IPS-20b (cell line): ENCODE measurements around the gene SPDYE3.

ENCODE experiments used
- H3K27ac ChIP-seq: one replicate; pipeline ENCODE4 v1.5.1; 2013; ENCODE audit warnings: low read length
- H3K27me3 ChIP-seq: 2 replicates; pipeline ENCODE4 v1.6.1; 2013; ENCODE audit warnings: mild to moderate bottlenecking, low read length, inconsistent platforms; ENCODE audit not compliant: insufficient read depth
- H3K36me3 ChIP-seq: 2 replicates; pipeline ENCODE4 v1.6.1; 2013; ENCODE audit warnings: low read depth, mild to moderate bottlenecking, inconsistent platforms, low read length, moderate library complexity; ENCODE audit not compliant: insufficient read depth
- H3K4me1 ChIP-seq: 2 replicates; pipeline ENCODE4 v1.6.1; 2013; ENCODE audit warnings: mild to moderate bottlenecking, control low read depth, inconsistent platforms, low read length, moderate library complexity; ENCODE audit not compliant: insufficient read depth
- H3K4me3 ChIP-seq: 2 replicates; pipeline ENCODE4 v1.5.1; 2013; ENCODE audit warnings: mild to moderate bottlenecking, low read length, inconsistent platforms
- H3K9ac ChIP-seq: 2 replicates; pipeline ENCODE4 v1.6.1; 2013; ENCODE audit warnings: low read depth, mild to moderate bottlenecking, inconsistent platforms, low read length, moderate library complexity
- H3K9me3 ChIP-seq: 2 replicates; pipeline ENCODE4 v1.6.1; 2013; ENCODE audit warnings: mild to moderate bottlenecking, low read depth, low read length, inconsistent platforms; ENCODE audit not compliant: insufficient read depth

The SPDYE3 gene

DNA sequence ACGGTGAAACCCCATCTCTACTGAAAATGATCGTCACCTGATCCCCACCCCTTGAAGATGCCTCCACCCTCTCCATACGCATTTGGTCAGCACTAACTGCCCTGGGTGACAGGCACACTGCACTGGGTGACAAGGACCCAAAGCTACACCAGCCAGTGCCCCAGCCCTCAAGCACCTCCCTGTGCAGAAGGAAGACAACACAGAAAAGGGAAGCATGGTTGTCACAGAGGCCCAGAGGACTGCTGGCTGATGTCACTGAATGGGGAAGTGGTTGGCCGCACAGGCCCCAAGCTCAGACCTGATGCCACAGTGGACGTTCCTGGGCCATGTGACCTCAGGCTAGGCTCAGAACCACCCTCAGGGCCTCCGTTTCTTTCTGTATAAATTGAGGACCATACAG, 61.6 kb downstream of the SPDYE3 start:
- peaks cover 12% of the 10 kb centered on the region; the same call in 1 of the 2 replicates for H3K4me1 ChIP-seq
- H3K4me3 ChIP-seq: no peak overlapping the region
- no peaks in the 10 kb centered on the region for H3K27me3 ChIP-seq
- no peak overlapping the region for H3K9ac ChIP-seq
- H3K9me3 ChIP-seq: no peaks in the 10 kb centered on the region
- H3K36me3 ChIP-seq: 0 out of 2 replicates have a peak, but pooled peaks cover 10% of the 10 kb centered on the region
- H3K27ac ChIP-seq: no peak overlapping the region

GRCh38 chr7:100370303-100370702, 62.8 kb downstream of the SPDYE3 start:
- H3K4me1 ChIP-seq: peaks cover 12% of the 10 kb centered on the region; the same call in 1 of the 2 replicates
- 0 out of 2 replicates have a peak overlapping the region, but pooled peaks have one; percentile 13 for H3K4me3 ChIP-seq
- H3K9ac ChIP-seq: peak overlapping the region; percentile 53; the same call in 1 of the 2 replicates
- H3K9me3 ChIP-seq: no peaks in the 10 kb centered on the region
- H3K36me3 ChIP-seq: 0 out of 2 replicates have a peak, but pooled peaks cover 7% of the 10 kb centered on the region
- no peaks in the 10 kb centered on the region for H3K27me3 ChIP-seq
- H3K27ac ChIP-seq: peak overlapping the region; percentile 29

DNA sequence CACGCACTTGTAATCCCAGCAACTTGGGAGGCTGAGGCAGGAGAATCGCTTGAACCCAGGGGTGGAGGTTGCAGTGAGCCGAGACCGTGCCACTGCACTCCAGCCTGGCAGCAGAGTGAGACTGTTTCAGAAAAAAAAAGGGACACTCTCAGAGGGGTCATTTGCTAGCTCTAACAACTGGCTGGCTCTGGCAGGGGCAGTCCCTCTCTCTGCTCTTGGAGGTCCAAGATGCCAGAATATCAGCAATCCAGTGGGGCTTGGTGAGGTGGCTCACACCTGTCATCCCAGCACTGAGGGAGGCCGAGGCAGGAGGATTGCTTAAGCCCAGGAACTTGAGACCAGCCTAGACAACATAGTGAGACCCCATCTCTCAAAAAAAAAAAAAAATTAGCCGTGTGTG, 63.2 kb downstream of the SPDYE3 start:
- H3K9ac ChIP-seq: peak overlapping the region; percentile 53; the same call in 1 of the 2 replicates
- peak overlapping the region; percentile 29 for H3K27ac ChIP-seq
- no peaks in the 10 kb centered on the region for H3K27me3 ChIP-seq
- peaks cover 12% of the 10 kb centered on the region; the same call in 1 of the 2 replicates for H3K4me1 ChIP-seq
- no peak overlapping the region for H3K4me3 ChIP-seq
- 0 out of 2 replicates have a peak, but pooled peaks cover 7% of the 10 kb centered on the region for H3K36me3 ChIP-seq
- no peaks in the 10 kb centered on the region for H3K9me3 ChIP-seq

GRCh38 chr7:100371561-100372171, 64.2 kb downstream of the SPDYE3 start:
- no peak overlapping the region for H3K27ac ChIP-seq

More at GRCh38 chr7:100371561-100372171, 64.2 kb downstream of the SPDYE3 start:
- Histone ChIP-seq H3K9me3 (no peaks in the 10 kb centered on the region), H3K4me3 (no peak overlapping the region), H3K9ac (peak overlapping the region; percentile 53; the same call in 1 of the 2 replicates), H3K27me3 (no peaks in the 10 kb centered on the region), H3K4me1 (peaks cover 12% of the 10 kb centered on the region; the same call in 1 of the 2 replicates), H3K36me3 (0 out of 2 replicates have a peak, but pooled peaks cover 7% of the 10 kb centered on the region)
